B cell (primary cell): Measurements from ENCODE around the gene CDH1.

Source experiments
- CTCF ChIP-seq: fragments of 200-600 bp; IDR thresholded peaks from one replicate; pipeline ENCODE4 v1.8.0; 2022; ENCODE audit warnings: antibody characterized with exemption, mild to moderate bottlenecking
- EZH2 ChIP-seq: IDR thresholded peaks from 2 replicates; pipeline ENCODE4 v1.6.1; 2012; ENCODE audit warnings: borderline replicate concordance, low read depth, mild to moderate bottlenecking, moderate library complexity, low read length; ENCODE audit not compliant: insufficient read depth, poor library complexity, severe bottlenecking

GRCh38 chr16:68786685-68787418, 49.8 kb downstream of the CDH1 start:
- no peak for TF ChIP-seq CTCF
- no peak for TF ChIP-seq EZH2
